HepG2 (cell line): Measurements from ENCODE around the gene SPHK1. TPM values are rescaled to one million over a fixed set of nuclear protein-coding genes. Genes with fewer than 3 reads are reported as not detected.
A peak's percentile ranks its signal among the peaks of the same experiment; 100 is the strongest.

ENCODE experiments used
- ATF4 ChIP-seq, 2 experiments: fragments of 450-650 bp in 1 of 2; sonication (generic) in 1 of 2; formaldehyde crosslinking; IDR thresholded peaks; 2 replicates each; pipeline versions ENCODE4 v1.5.0 to v1.8.0; 2020 to 2022; ENCODE audit warnings: mild to moderate bottlenecking in 1 of 2, missing genetic modification reagents in 1 of 2
- MAX ChIP-seq: IDR thresholded peaks from 2 replicates; pipeline ENCODE4 v1.6.1; 2012; ENCODE audit warnings: inconsistent platforms
- POLR2A ChIP-seq, 2 experiments: IDR thresholded peaks; 2 replicates each; pipeline ENCODE4 v1.6.1; 2011; ENCODE audit warnings: low read depth in 2 of 2, low read length in 2 of 2, mild to moderate bottlenecking in 1 of 2, moderate library complexity in 1 of 2; ENCODE audit not compliant: insufficient read depth in 1 of 2
- POLR2G ChIP-seq: fragments of 200-400 bp; formaldehyde crosslinking; IDR thresholded peaks from 2 replicates; pipeline ENCODE4 v1.6.1; 2018; ENCODE audit warnings: mild to moderate bottlenecking, low read depth, low read length, moderate library complexity
- SNAI1 ChIP-seq: sonication (generic); formaldehyde crosslinking; IDR thresholded peaks from 2 replicates; pipeline ENCODE4 v1.5.0; 2020; ENCODE audit warnings: mild to moderate bottlenecking, missing genetic modification reagents, borderline replicate concordance
- THRA ChIP-seq: sonication (generic); formaldehyde crosslinking; IDR thresholded peaks from 2 replicates; pipeline ENCODE4 v1.4.0; 2020; ENCODE audit warnings: missing genetic modification reagents, borderline replicate concordance
- TRAFD1 ChIP-seq: sonication (generic); formaldehyde crosslinking; IDR thresholded peaks from 2 replicates; pipeline ENCODE4 v1.5.1; 2020; ENCODE audit warnings: missing genetic modification reagents, mild to moderate bottlenecking, borderline replicate concordance
- ZBTB7A ChIP-seq: sonication (generic); formaldehyde crosslinking; IDR thresholded peaks from 2 replicates; pipeline ENCODE4 v1.8.0; 2022; ENCODE audit warnings: mild to moderate bottlenecking, missing genetic modification reagents
- ZFAT ChIP-seq: sonication (generic); formaldehyde crosslinking; conservative IDR thresholded peaks from 2 replicates; pipeline ENCODE4 v1.8.1; 2023; ENCODE audit warnings: missing genetic modification reagents, inconsistent platforms
- ZFP36 ChIP-seq: fragments of 150-350 bp; IDR thresholded peaks from 2 replicates; pipeline ENCODE4 v1.6.1; 2018; ENCODE audit warnings: borderline replicate concordance, low read length, low read depth; ENCODE audit not compliant: partially characterized antibody
- ZNF274 ChIP-seq: sonication (generic); formaldehyde crosslinking; IDR thresholded peaks from 2 replicates; pipeline ENCODE4 v1.5.1; 2020; ENCODE audit warnings: mild to moderate bottlenecking, missing genetic modification reagents
- ZNF318 ChIP-seq: sonication (generic); formaldehyde crosslinking; IDR thresholded peaks from 2 replicates; pipeline ENCODE4 v1.4.0; 2020; ENCODE audit warnings: mild to moderate bottlenecking, missing genetic modification reagents
- ZNF460 ChIP-seq: sonication (generic); formaldehyde crosslinking; IDR thresholded peaks from 2 replicates; pipeline ENCODE4 v1.5.1; 2020; ENCODE audit warnings: missing genetic modification reagents, mild to moderate bottlenecking, borderline replicate concordance
- ZNF550 ChIP-seq: sonication (generic); formaldehyde crosslinking; IDR thresholded peaks from 2 replicates; pipeline ENCODE4 v1.4.0; 2020; ENCODE audit warnings: mild to moderate bottlenecking, missing genetic modification reagents, borderline replicate concordance
- ZNF563 ChIP-seq: sonication (generic); formaldehyde crosslinking; IDR thresholded peaks from 2 replicates; pipeline ENCODE4 v1.8.0; 2022; ENCODE audit warnings: mild to moderate bottlenecking, moderate library complexity, missing genetic modification reagents
- ZNF703 ChIP-seq: sonication (generic); formaldehyde crosslinking; IDR thresholded peaks from 2 replicates; pipeline ENCODE4 v1.5.1; 2020; ENCODE audit warnings: missing genetic modification reagents, mild to moderate bottlenecking, moderate library complexity, borderline replicate concordance
- polyA plus RNA-seq, 8 experiments: library from polyadenylated mRNA; depleted of rRNA in 3 of 8; stranded (reverse) in 7 of 8; unstranded in 1 of 8; fragments of >200 nt; fragmentation: Illumina TruSeq in 4 of 8; extraction: Trizol in 4 of 8; gene quantifications; 2 replicates each; pipeline versions ENCODE4 v1.2.1 to v1.2.3, GENCODE V29; 2011 to 2016; ENCODE audit warnings: low read depth in 4 of 8, missing spikeins in 1 of 8, mixed read lengths in 1 of 8; ENCODE audit not compliant: insufficient read depth in 1 of 8
- total RNA-seq, 5 experiments: library from RNA; depleted of rRNA; stranded (reverse); fragments of >200 nt; fragmentation: Illumina TruSeq; extraction: Trizol; gene quantifications; 2 replicates each; pipeline ENCODE4 v1.2.3, GENCODE V29; 2016; ENCODE audit warnings: low read depth in 1 of 5

Gene SPHK1
- total and polyA plus RNA-seq, 2 of the 13 experiments (the other 11 are each of a cell fraction or from before 2014, with no cell fraction given): 129 to 160 TPM

GRCh38 chr17:76383546-76384221 is 725 bp upstream of the SPHK1 start (continued):
- TF ChIP-seq TRAFD1 (CRISPR knock-in tag) (0 out of 2 replicates have a peak, but pooled peaks have one; percentile 47), THRA (peak; percentile 75), ZNF460 (CRISPR knock-in tag) (no peak), ZNF550 (CRISPR knock-in tag) (peak; percentile 41; the same call in 1 of the 2 replicates), MAX (peak; percentile 23), ZFAT (CRISPR knock-in tag) (0 out of 2 replicates have a peak, but pooled peaks have one; percentile 10), ZNF274 (CRISPR knock-in tag) (0 out of 2 replicates have a peak, but pooled peaks have one; percentile 15), ZNF703 (CRISPR knock-in tag) (no peak; the same call in 1 of the 2 replicates), ZBTB7A (CRISPR knock-in tag) (peak; percentile 69), ATF4 (CRISPR knock-in tag; IDR thresholded peaks at IDR 0.05) (no peak), ZNF318 (CRISPR knock-in tag) (no peak), SNAI1 (CRISPR knock-in tag) (no peak), ZFP36 (no peak), POLR2A (IDR thresholded peaks at IDR 0.05; ENCODE audit: insufficient read depth in 1 of 2, low read depth in 2 of 2, low read length in 2 of 2) (no peak; a peak in 1 of 4 replicates), POLR2G (peak; percentile 63), ZNF563 (CRISPR knock-in tag) (peak; percentile 72)
